ENCODE measurements around the gene USP1.

USP1 gene

DNA sequence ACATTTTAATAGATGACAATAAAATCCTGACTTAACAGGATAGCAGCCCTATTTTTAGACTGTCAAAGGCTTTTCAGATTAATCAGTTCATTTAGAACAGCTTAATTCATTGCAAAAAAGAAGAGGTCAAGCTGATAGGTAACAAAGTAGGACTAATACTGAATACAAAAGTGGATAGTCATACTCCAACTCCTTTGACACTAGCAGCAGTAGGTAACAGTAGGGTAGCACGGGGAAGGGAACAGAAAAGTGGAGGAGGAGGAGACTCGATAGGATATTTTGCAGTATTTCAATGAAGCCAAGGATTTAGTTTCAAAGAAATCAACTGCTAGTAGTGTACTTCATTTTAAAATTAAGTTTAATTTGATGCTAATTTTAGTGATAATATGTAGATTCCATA is 51.1 kb downstream of the USP1 start:
- Histone ChIP-seq H3K9me3 (ENCODE audit: control insufficient read depth, insufficient read depth, low read length) (no peaks in the 10 kb centered on the region), H3K4me1 (ENCODE audit: insufficient read depth, low read length) (no peaks in the 10 kb centered on the region; the same call in 1 of the 2 replicates), H3K36me3 (ENCODE audit: insufficient read depth, low read length) (no peaks in the 10 kb centered on the region), H3K9ac (ENCODE audit: low read depth, low read length) (no peak overlapping the region)

DNA sequence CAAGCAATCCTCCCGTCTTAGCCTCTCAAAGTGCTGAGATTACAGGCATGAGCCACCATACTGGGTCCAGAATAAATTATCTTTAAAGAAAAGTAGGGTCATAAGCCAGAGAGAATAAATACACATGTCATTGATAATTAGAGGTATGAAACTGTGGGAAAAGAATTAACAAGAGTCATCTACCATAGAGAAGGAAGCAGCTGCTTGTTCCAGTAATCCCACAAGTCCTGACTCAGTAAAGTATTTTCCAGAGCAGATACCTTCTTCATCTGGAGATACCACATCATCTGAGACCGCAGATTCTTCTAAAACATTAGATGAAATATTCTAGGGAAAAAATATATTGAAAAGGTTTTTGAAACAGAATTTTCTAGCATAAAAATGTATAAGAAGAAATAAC is 55.7 kb downstream of the USP1 start:
- Histone ChIP-seq H3K36me3 (ENCODE audit: insufficient read depth, low read length) (no peaks in the 10 kb centered on the region), H3K4me1 (ENCODE audit: insufficient read depth, low read length) (no peaks in the 10 kb centered on the region; the same call in 1 of the 2 replicates), H3K9ac (ENCODE audit: low read depth, low read length) (no peak overlapping the region), H3K9me3 (ENCODE audit: control insufficient read depth, insufficient read depth, low read length) (no peaks in the 10 kb centered on the region)

GRCh38 chr1:62493656-62494055 is 56.8 kb downstream of the USP1 start:
- Histone ChIP-seq H3K36me3 (ENCODE audit: insufficient read depth, low read length) (no peaks in the 10 kb centered on the region), H3K9me3 (ENCODE audit: control insufficient read depth, insufficient read depth, low read length) (no peaks in the 10 kb centered on the region), H3K4me1 (ENCODE audit: insufficient read depth, low read length) (no peaks in the 10 kb centered on the region), H3K9ac (ENCODE audit: low read depth, low read length) (no peak overlapping the region)

GRCh38 chr1:62494137-62494536 is 57.3 kb downstream of the USP1 start:
- Histone ChIP-seq H3K9ac (ENCODE audit: low read depth, low read length) (no peak overlapping the region), H3K4me1 (ENCODE audit: insufficient read depth, low read length) (no peaks in the 10 kb centered on the region), H3K9me3 (ENCODE audit: control insufficient read depth, insufficient read depth, low read length) (no peaks in the 10 kb centered on the region), H3K36me3 (ENCODE audit: insufficient read depth, low read length) (no peaks in the 10 kb centered on the region)

DNA sequence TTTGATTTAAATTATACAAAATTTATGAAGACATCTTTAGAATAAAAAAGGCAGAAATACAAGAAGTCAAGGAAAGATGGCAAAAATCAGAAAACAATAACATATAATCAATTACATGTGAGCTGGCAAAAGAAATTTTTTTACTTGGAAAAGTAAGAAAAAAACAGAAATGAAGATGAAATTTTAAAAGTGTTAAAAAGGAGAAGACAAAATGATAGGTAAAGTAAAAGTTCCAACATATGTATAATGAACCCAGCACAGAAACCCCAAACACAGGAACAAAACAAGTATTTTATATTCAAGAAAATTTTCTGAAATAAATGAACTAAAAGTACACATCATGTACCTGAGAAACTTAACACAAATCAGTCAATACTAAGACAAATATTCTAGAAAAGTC is 63.4 kb downstream of the USP1 start:
- H3K9me3 ChIP-seq (ENCODE audit: control insufficient read depth, insufficient read depth, low read length): no peaks in the 10 kb centered on the region
- no peaks in the 10 kb centered on the region for H3K36me3 ChIP-seq (ENCODE audit: insufficient read depth, low read length)
- H3K4me1 ChIP-seq (ENCODE audit: insufficient read depth, low read length): no peaks in the 10 kb centered on the region
- H3K9ac ChIP-seq (ENCODE audit: low read depth, low read length): no peak overlapping the region
